K562 (cell line): ENCODE results near the gene CLIC1. TPM values are rescaled to one million over a fixed set of nuclear protein-coding genes. Genes with fewer than 3 reads are reported as not detected.
A peak's percentile ranks its signal among the peaks of the same experiment; 100 is the strongest.

Source experiments
- ARID2 ChIP-seq: fragments of 450-650 bp; IDR thresholded peaks from 2 replicates; pipeline ENCODE4 v1.6.1; 2017; ENCODE audit warnings: antibody characterized with exemption, mild to moderate bottlenecking
- FOXP1 ChIP-seq: sonication (generic); formaldehyde crosslinking; IDR thresholded peaks from 2 replicates; pipeline ENCODE4 v1.8.0; 2022; ENCODE audit warnings: mild to moderate bottlenecking, missing genetic modification reagents
- GATAD2A ChIP-seq: fragments of 450-650 bp; IDR thresholded peaks from 2 replicates; pipeline ENCODE4 v1.6.1; 2017
- GTF3C2 ChIP-seq: IDR thresholded peaks from 3 replicates; pipeline ENCODE4 v1.6.1; 2011; ENCODE audit warnings: borderline replicate concordance, mild to moderate bottlenecking, moderate library complexity; ENCODE audit not compliant: insufficient read length; ENCODE audit errors: extremely low read depth
- HIVEP1 ChIP-seq: fragments of 250-450 bp; sonication (Bioruptor Pico); IDR thresholded peaks from 2 replicates; pipeline ENCODE4 v1.4.0; 2020; ENCODE audit warnings: mild to moderate bottlenecking
- HNRNPL ChIP-seq: fragments of 200-400 bp; formaldehyde crosslinking; IDR thresholded peaks from 2 replicates; pipeline ENCODE4 v1.6.1; 2017; ENCODE audit warnings: low read depth, mild to moderate bottlenecking, low read length
- IFI16 ChIP-seq: fragments of 250-450 bp; sonication (Bioruptor Pico); IDR thresholded peaks from 2 replicates; pipeline ENCODE4 v2.1.2; 2022; ENCODE audit warnings: mild to moderate bottlenecking, inconsistent platforms
- KLF13 ChIP-seq: fragments of 450-650 bp; IDR thresholded peaks from 2 replicates; pipeline ENCODE4 v1.6.1; 2016; ENCODE audit warnings: missing genetic modification characterization, low read depth, mild to moderate bottlenecking, missing compliant biosample characterization, moderate library complexity, borderline replicate concordance
- MBD1 ChIP-seq: fragments of 250-450 bp; sonication (Bioruptor Pico); IDR thresholded peaks from 2 replicates; pipeline ENCODE4 v1.8.0; 2022; ENCODE audit warnings: inconsistent platforms
- NCOA2 ChIP-seq, 2 experiments: fragments of 450-650 bp; IDR thresholded peaks; 2 replicates each; pipeline ENCODE4 v1.6.1; 2018; ENCODE audit warnings: mild to moderate bottlenecking in 2 of 2, moderate library complexity in 1 of 2; ENCODE audit not compliant: partially characterized antibody in 2 of 2
- PCBP1 ChIP-seq: fragments of 200-400 bp; formaldehyde crosslinking; IDR thresholded peaks from 2 replicates; pipeline ENCODE4 v1.6.1; 2018; ENCODE audit warnings: mild to moderate bottlenecking, low read depth, low read length; ENCODE audit not compliant: poor library complexity, severe bottlenecking
- PKNOX1 ChIP-seq: fragments of 450-650 bp; IDR thresholded peaks from 2 replicates; pipeline ENCODE4 v1.6.1; 2016
- POLR2A ChIP-seq: fragments of 450-650 bp; conservative IDR thresholded peaks from 2 replicates; pipeline ENCODE4 v1.6.1; 2016
- RBFOX2 ChIP-seq: fragments of 200-400 bp; formaldehyde crosslinking; IDR thresholded peaks from 2 replicates; pipeline ENCODE4 v1.6.1; 2017; ENCODE audit warnings: low read depth, mild to moderate bottlenecking, low read length, moderate library complexity
- RBM22 ChIP-seq: fragments of 200-400 bp; formaldehyde crosslinking; IDR thresholded peaks from 2 replicates; pipeline ENCODE4 v1.6.1; 2018; ENCODE audit warnings: low read length, low read depth; ENCODE audit not compliant: poor library complexity, severe bottlenecking
- SIN3A ChIP-seq, 2 experiments: fragments of 150-350 bp in 1 of 2; IDR thresholded peaks; 2 replicates each; pipeline ENCODE4 v1.6.1; 2011 to 2016; ENCODE audit warnings: borderline replicate concordance in 2 of 2, low read depth in 2 of 2, low read length in 2 of 2, mild to moderate bottlenecking in 2 of 2, moderate library complexity in 2 of 2; ENCODE audit not compliant: control insufficient read depth in 1 of 2
- STAG1 ChIP-seq: sonication (generic); formaldehyde crosslinking; IDR thresholded peaks from 2 replicates; pipeline ENCODE4 v1.5.0; 2020; ENCODE audit warnings: missing genetic modification reagents, borderline replicate concordance
- TGIF2 ChIP-seq: sonication (generic); formaldehyde crosslinking; IDR thresholded peaks from 2 replicates; pipeline ENCODE4 v1.8.1; 2022; ENCODE audit warnings: mild to moderate bottlenecking, missing genetic modification reagents, moderate library complexity
- ZBTB43 ChIP-seq: sonication (generic); formaldehyde crosslinking; IDR thresholded peaks from 2 replicates; pipeline ENCODE4 v1.8.0; 2023; ENCODE audit warnings: mild to moderate bottlenecking, missing genetic modification reagents
- ZNF408 ChIP-seq: fragments of 250-450 bp; sonication (Bioruptor Pico); IDR thresholded peaks from 2 replicates; pipeline ENCODE4 v1.4.0; 2020; ENCODE audit warnings: low read depth, mild to moderate bottlenecking, moderate library complexity
- ZNF583 ChIP-seq: fragments of 250-450 bp; sonication (Bioruptor Pico); IDR thresholded peaks from 2 replicates; pipeline ENCODE4 v1.4.0; 2020
- polyA plus RNA-seq, 8 experiments: library from polyadenylated mRNA; depleted of rRNA in 4 of 8; stranded (reverse) in 5 of 8; unstranded in 3 of 8; fragments of >200 nt; fragmentation: Nextera tagmentation in 2 of 8; fragmentation: Illumina TruSeq in 1 of 8; extraction: Ambion mirVana in 2 of 8; extraction: Trizol in 1 of 8; gene quantifications; 2 replicates each; pipeline versions ENCODE4 v1.2.1 to v1.2.3, GENCODE V29; 2011 to 2014; ENCODE audit warnings: inconsistent platforms in 1 of 8, missing spikeins in 1 of 8
- total RNA-seq, 7 experiments: library from RNA; depleted of rRNA in 6 of 7; stranded (reverse); fragments of >200 nt in 6 of 7; fragmentation: Illumina TruSeq in 2 of 7; extraction: Trizol in 2 of 7; gene quantifications; 2 replicates each; pipeline versions ENCODE4 v1.2.1 to v1.2.3, GENCODE V29; 2011 to 2021; ENCODE audit warnings: low replicate concordance in 1 of 7

Gene CLIC1
- total and polyA plus RNA-seq, 9 of the 15 experiments (the other 6 are each of a cell fraction or from before 2014, with no cell fraction given), result 1,267 to 2,419 (median 1,808) TPM

- no peak for TF ChIP-seq GTF3C2
- TF ChIP-seq ZNF408, result no peak
- peak; percentile 76; the same call in 1 of the 2 replicates for TF ChIP-seq KLF13 (tag)
- peak; percentile 36 for TF ChIP-seq RBFOX2
- TF ChIP-seq SIN3A (IDR thresholded peaks at IDR 0.05; ENCODE audit: borderline replicate concordance in 2 of 2, control insufficient read depth in 1 of 2, low read depth in 2 of 2, low read length in 2 of 2), result 0 out of 4 replicates have a peak, but pooled peaks of 1 of the 2 experiments have one; percentile 16
- no peak for TF ChIP-seq PCBP1
- peak; percentile 39; the same call in 1 of the 2 replicates for TF ChIP-seq POLR2A
- no peak for TF ChIP-seq HIVEP1 (CRISPR knock-in tag)
- TF ChIP-seq ZBTB43, result no peak
- TF ChIP-seq NCOA2 (IDR thresholded peaks at IDR 0.05; ENCODE audit: partially characterized antibody in 2 of 2), result no peak
- no peak for TF ChIP-seq STAG1 (CRISPR knock-in tag)
- no peak for TF ChIP-seq FOXP1 (CRISPR knock-in tag)
- TF ChIP-seq ZNF583 (CRISPR knock-in tag), result no peak
- TF ChIP-seq GATAD2A, result no peak
- TF ChIP-seq RBM22, result peak; percentile 15
- TF ChIP-seq HNRNPL, result no peak
- no peak for TF ChIP-seq TGIF2 (CRISPR knock-in tag)
- TF ChIP-seq MBD1 (CRISPR knock-in tag), result no peak
- TF ChIP-seq IFI16, result no peak
- no peak for TF ChIP-seq ARID2
- TF ChIP-seq PKNOX1, result no peak
These were observed 45.2 kb upstream of the CLIC1 start (continued) for GRCh38 chr6:31781244-31782125.
